WERI-Rb-1 (cell line): Measurements from ENCODE around the gene OBSCN.

Source experiments
- DNase-seq: peaks from one replicate; pipeline ENCODE4 v3.0.0-alpha.2; 2020
- H3K27ac ChIP-seq: fragments of 250-450 bp; sonication (Bioruptor Pico); 2 replicates; pipeline ENCODE4 v1.5.1; 2020; ENCODE audit warnings: mild to moderate bottlenecking, moderate library complexity
- H3K27me3 ChIP-seq: fragments of 250-450 bp; sonication (Bioruptor Pico); 2 replicates; pipeline ENCODE4 v1.5.1; 2021; ENCODE audit warnings: mild to moderate bottlenecking, low read depth, moderate library complexity; ENCODE audit not compliant: insufficient read depth, severe bottlenecking
- H3K36me3 ChIP-seq: fragments of 250-450 bp; sonication (Bioruptor Pico); 2 replicates; pipeline ENCODE4 v1.5.1; 2020; ENCODE audit warnings: mild to moderate bottlenecking, moderate library complexity
- H3K4me3 ChIP-seq: 2 replicates; pipeline ENCODE4 v1.5.1; 2011; ENCODE audit warnings: low read depth, mild to moderate bottlenecking, control low read depth, low read length
- H3K9me3 ChIP-seq: fragments of 250-450 bp; sonication (Bioruptor Pico); 2 replicates; pipeline ENCODE4 v1.5.1; 2021; ENCODE audit warnings: mild to moderate bottlenecking, moderate library complexity; ENCODE audit not compliant: severe bottlenecking
- TF ChIP-seq, protein P1 (sequence below): IDR thresholded peaks from 2 replicates; pipeline ENCODE4 v1.5.1; 2011; ENCODE audit warnings: low read depth, mild to moderate bottlenecking, control low read depth, inconsistent platforms, low read length

Gene OBSCN

DNA sequence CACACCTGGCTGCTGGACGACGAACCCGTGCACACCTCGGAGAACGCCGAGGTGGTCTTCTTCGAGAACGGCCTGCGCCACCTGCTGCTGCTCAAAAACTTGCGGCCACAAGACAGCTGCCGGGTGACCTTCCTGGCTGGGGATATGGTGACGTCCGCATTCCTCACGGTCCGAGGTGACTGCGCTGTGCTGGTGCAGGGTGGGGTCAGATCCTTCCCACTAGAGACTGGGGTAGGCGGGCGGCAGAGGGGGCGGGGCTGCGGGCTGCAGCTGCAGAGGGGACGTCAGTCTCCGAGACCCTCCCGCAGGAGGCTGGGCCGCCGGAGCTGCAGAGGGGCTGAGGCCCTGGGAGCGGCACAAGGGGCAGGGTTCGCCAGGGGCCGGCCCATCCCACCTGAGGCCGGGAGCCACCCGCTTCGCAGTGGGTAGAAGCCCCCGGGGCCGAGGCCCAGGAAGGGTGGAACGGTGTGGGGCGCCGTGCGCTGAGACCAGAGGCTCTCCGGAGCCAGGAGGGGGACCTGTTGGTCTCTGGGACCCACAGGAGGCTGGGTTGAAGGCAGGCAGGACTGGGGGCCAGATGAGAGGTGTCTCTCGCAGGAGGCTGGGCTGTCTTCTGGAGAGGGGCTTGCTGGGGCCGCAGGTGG, 108.2 kb downstream of the OBSCN start:
- Histone ChIP-seq H3K9me3 (no peaks in the 10 kb centered on the region), H3K36me3 (no peaks in the 10 kb centered on the region), H3K4me3 (no peak overlapping the region), H3K27me3 (no peaks in the 10 kb centered on the region), H3K27ac (no peak overlapping the region)
- no peak for DNase-seq
- TF ChIP-seq, protein P1, sequence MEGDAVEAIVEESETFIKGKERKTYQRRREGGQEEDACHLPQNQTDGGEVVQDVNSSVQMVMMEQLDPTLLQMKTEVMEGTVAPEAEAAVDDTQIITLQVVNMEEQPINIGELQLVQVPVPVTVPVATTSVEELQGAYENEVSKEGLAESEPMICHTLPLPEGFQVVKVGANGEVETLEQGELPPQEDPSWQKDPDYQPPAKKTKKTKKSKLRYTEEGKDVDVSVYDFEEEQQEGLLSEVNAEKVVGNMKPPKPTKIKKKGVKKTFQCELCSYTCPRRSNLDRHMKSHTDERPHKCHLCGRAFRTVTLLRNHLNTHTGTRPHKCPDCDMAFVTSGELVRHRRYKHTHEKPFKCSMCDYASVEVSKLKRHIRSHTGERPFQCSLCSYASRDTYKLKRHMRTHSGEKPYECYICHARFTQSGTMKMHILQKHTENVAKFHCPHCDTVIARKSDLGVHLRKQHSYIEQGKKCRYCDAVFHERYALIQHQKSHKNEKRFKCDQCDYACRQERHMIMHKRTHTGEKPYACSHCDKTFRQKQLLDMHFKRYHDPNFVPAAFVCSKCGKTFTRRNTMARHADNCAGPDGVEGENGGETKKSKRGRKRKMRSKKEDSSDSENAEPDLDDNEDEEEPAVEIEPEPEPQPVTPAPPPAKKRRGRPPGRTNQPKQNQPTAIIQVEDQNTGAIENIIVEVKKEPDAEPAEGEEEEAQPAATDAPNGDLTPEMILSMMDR = no peak

- TF ChIP-seq, protein P1 = no peak
- no peak for DNase-seq
- H3K36me3 ChIP-seq = no peaks in the 10 kb centered on the region
- H3K27me3 ChIP-seq = no peaks in the 10 kb centered on the region
- H3K4me3 ChIP-seq = no peak overlapping the region
- H3K9me3 ChIP-seq = no peaks in the 10 kb centered on the region
- H3K27ac ChIP-seq = no peak overlapping the region
Measured at GRCh38 chr1:228316589-228317387, 108.9 kb downstream of the OBSCN start.

DNA sequence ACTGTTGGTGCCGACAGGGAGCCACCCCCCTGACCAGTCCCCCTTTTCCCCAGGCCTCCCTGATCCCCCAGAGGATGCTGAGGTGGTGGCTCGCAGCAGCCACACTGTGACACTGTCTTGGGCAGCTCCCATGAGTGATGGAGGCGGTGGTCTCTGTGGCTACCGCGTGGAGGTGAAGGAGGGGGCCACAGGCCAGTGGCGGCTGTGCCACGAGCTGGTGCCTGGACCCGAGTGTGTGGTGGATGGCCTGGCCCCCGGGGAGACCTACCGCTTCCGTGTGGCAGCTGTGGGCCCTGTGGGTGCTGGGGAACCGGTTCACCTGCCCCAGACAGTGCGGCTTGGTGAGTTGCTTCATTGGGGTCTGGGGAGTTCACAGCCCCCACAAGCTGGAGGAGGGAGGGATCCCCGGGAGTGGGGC, 109.6 kb downstream of the OBSCN start:
- H3K27me3 ChIP-seq = no peaks in the 10 kb centered on the region
- no peak for DNase-seq
- H3K4me3 ChIP-seq = no peak overlapping the region
- TF ChIP-seq, protein P1 = no peak
- no peaks in the 10 kb centered on the region for H3K36me3 ChIP-seq
- H3K27ac ChIP-seq = no peak overlapping the region
- no peaks in the 10 kb centered on the region for H3K9me3 ChIP-seq

- no peaks in the 10 kb centered on the region for H3K36me3 ChIP-seq
- no peak overlapping the region for H3K4me3 ChIP-seq
- no peak overlapping the region for H3K27ac ChIP-seq
- TF ChIP-seq, protein P1 = no peak
- no peaks in the 10 kb centered on the region for H3K27me3 ChIP-seq
- no peak for DNase-seq
- H3K9me3 ChIP-seq = no peaks in the 10 kb centered on the region
Measured at GRCh38 chr1:228317891-228318810, 110.3 kb downstream of the OBSCN start.

DNA sequence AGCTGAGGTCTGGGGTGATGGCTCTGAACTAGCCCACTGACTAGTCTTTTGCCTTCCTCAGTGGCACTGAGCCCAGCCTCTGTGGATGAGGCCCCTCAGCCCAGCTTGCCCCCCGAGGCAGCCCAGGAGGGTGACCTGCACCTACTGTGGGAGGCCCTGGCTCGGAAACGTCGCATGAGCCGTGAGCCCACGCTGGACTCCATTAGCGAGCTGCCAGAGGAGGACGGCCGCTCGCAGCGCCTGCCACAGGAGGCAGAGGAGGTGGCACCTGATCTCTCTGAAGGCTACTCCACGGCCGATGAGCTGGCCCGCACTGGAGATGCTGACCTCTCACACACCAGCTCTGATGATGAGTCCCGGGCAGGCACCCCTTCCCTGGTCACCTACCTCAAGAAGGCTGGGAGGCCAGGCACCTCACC, 111.0 kb downstream of the OBSCN start:
- DNase-seq = no peak
- Histone ChIP-seq H3K4me3 (no peak overlapping the region), H3K36me3 (no peaks in the 10 kb centered on the region), H3K27me3 (no peaks in the 10 kb centered on the region), H3K9me3 (no peaks in the 10 kb centered on the region), H3K27ac (no peak overlapping the region)
- TF ChIP-seq, protein P1 = no peak
